T-helper 1 cell (primary cell): ENCODE measurements around the gene NXPH2.
"Not testable (repeated sequence)": the region's sequence is repeated elsewhere in the genome, so short reads cannot be mapped to it uniquely, and the experiment has no call there.

ENCODE experiments used
- DNase-seq, 5 donors: peaks; one replicate each; pipeline ENCODE4 v3.0.0-alpha.2; 2012 to 2020

NXPH2 gene

GRCh38 chr2:138707392-138708074, 72.7 kb downstream of the NXPH2 start:
- DNase-seq = no peak

GRCh38 chr2:138703242-138703641, 76.9 kb downstream of the NXPH2 start:
- DNase-seq = no peak

- no peak for DNase-seq
Observed at GRCh38 chr2:138700716-138701115, 79.5 kb downstream of the NXPH2 start.

- no peak for DNase-seq
Observed at GRCh38 chr2:138699421-138699820, 80.8 kb downstream of the NXPH2 start.

- DNase-seq = no peak
Observed at GRCh38 chr2:138698428-138698827, 81.8 kb downstream of the NXPH2 start.

- no peak for DNase-seq
Observed at GRCh38 chr2:138691667-138692066, 88.5 kb downstream of the NXPH2 start.

GRCh38 chr2:138689705-138690104, 90.5 kb downstream of the NXPH2 start:
- peak in 1 of 5 donors; percentile 12 for DNase-seq

GRCh38 chr2:138682163-138682562, 98.0 kb downstream of the NXPH2 start:
- no peak for DNase-seq

GRCh38 chr2:138677221-138677620, 103.0 kb downstream of the NXPH2 start:
- no peak for DNase-seq

- no peak for DNase-seq
Observed at GRCh38 chr2:138676619-138677021, 103.6 kb downstream of the NXPH2 start.

GRCh38 chr2:138671566-138671965, 108.6 kb downstream of the NXPH2 start:
- DNase-seq = no peak

GRCh38 chr2:138670734-138671133, 109.5 kb downstream of the NXPH2 start:
- no peak for DNase-seq

- DNase-seq = no peak
Observed at GRCh38 chr2:138665937-138666336, 114.3 kb downstream of the NXPH2 start.

- DNase-seq = no peak
Observed at GRCh38 chr2:138658187-138658894, 121.8 kb downstream of the NXPH2 start.

- DNase-seq = no peak
Observed at GRCh38 chr2:138654146-138654545, 126.0 kb downstream of the NXPH2 start.

- no peak for DNase-seq
Observed at GRCh38 chr2:138652378-138652777, 127.8 kb downstream of the NXPH2 start.

GRCh38 chr2:138649571-138649970, 130.6 kb downstream of the NXPH2 start:
- no peak for DNase-seq

GRCh38 chr2:138648606-138649005, 131.6 kb downstream of the NXPH2 start:
- DNase-seq = no peak

GRCh38 chr2:138644776-138645175, 135.4 kb downstream of the NXPH2 start:
- not testable (repeated sequence) for DNase-seq

- DNase-seq = no peak
Observed at GRCh38 chr2:138640921-138641676, 139.1 kb downstream of the NXPH2 start.

GRCh38 chr2:138637686-138638085, 142.5 kb downstream of the NXPH2 start:
- no peak for DNase-seq

- no peak for DNase-seq
Observed at GRCh38 chr2:138637061-138637460, 143.1 kb downstream of the NXPH2 start.

GRCh38 chr2:138633049-138633448, 147.1 kb downstream of the NXPH2 start:
- no peak for DNase-seq
